CD1c-positive myeloid dendritic cell (primary cell): ENCODE results near the gene TFIP11.
"Not testable (repeated sequence)": the region's sequence is repeated elsewhere in the genome, so short reads cannot be mapped to it uniquely, and the experiment has no call there.

Experiments used
- DNase-seq: peaks from one replicate; pipeline ENCODE4 v3.0.0-alpha.2; 2016; ENCODE audit errors: extremely low spot score

Gene TFIP11

DNA sequence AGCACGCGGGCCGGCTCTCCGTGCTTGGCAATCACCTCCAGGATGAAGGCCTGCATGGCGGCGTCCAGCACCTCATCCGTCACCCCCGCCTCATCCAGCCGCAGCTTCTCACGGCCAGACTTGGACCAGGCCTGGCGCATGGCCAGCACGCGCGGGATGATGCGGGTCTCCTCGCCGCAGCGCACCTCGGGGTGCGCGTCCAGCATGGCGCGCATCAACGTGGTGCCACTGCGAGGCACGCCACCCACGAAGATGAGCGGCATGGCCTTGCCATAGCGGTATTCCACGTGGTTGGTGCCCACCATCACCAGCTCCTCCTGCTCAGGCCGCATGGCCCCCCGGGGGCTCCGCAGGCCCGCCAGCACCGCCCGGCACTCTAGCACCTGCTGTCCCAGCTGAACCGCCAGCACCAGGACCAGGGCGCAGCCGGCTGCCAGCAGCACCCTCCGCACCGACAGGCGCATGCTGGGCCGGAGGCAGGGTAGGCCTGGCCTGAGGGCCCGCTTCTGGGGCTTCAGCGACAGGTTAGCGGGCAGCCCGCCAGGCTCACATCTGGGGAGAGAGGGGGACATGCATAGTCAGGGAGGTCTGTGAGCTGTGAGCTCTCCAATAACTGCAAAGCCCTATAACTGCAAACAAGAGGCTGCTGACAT is 29.0 kb upstream of the TFIP11 start:
- DNase-seq = no peak

DNA sequence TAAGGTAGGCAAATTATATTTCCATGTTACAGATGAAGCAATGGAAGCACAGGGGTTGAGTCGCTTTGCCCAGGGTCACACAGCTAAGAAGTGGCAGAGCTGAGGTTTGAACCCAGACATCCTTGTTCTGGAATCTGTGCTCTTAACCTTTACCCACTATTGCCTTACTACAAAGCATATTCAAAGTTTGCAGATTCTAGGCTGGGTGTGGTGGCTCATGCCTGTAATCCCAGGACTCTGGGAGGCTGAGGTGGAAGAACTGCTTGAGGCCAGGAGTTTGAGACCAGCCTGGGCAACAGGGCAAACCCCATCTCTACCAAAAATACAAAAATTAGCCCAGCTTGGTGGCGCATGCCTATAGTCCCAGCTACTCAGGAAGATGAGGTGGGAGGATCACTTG is 27.8 kb upstream of the TFIP11 start:
- DNase-seq = no peak

DNA sequence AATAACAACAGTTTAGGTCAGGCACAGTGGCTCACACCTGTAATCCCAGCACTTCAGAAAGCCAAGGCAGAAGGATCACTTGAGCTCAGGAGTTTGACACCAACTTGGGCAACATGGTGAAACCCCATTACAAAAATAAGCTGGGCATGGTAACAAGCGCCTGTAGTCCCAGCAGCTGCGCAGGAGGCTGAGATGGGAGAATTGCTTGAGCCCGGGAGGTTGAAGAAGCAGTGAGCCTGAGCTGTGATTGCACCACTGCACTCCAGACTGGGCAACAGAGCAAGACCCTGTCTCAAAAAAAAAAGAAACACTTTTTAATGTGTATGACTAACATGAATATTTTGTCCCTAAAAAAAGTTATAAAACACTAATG is 24.5 kb upstream of the TFIP11 start:
- no peak for DNase-seq

- DNase-seq = no peak
These were observed 23.9 kb upstream of the TFIP11 start for GRCh38 chr22:26536056-26536761.

DNA sequence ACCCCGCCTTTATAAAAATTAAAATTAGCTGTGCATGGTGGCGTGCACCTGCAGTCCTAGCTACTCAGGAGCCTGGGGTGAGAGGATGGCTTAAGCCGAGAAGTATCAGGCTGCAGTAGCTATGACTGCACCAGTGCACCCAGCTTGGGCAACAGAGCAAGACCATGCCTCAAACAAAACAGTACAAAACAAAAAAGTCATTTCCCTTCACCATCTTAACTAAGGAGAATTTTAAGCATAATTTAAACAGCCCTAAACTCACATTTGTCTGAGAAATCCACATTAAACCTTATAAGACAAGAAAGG is 23.3 kb upstream of the TFIP11 start:
- no peak for DNase-seq

DNA sequence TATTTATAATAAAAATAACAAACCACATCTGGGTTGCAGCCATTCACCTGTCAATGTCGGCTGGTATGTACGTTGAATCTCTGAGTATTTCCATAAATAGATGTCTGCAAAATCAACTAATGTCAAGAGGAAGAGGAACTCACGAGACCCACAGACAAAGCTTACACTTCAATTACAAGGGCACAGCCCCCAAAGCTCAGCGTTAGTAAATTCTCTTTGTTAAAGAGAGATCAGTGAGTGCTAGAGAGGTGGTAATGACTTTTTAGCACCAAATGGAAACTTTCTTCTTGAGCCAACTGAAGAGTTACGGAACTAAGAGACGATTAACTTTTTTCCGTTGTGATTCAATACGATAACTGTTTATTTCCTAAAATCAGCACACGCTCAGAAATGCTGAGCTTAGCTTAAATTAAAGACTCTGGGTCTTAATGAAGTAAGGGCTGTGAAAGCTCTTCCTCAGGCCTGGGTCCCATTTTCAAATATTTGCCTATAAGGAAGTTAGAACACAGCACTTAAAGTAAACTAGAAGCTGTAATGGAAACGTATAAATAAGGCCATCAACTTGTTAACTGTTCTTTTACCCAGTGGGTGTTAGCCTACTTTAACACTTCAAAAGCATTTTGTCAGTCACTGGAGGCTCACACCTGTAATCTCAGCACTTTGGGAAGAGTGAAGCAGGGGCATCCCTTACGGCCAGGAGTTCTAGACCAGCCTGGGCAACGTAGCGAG is 22.8 kb upstream of the TFIP11 start:
- DNase-seq = no peak

GRCh38 chr22:26534171-26534855 is 22.0 kb upstream of the TFIP11 start:
- no peak for DNase-seq

- peak; percentile 2 for DNase-seq
These were observed 17.1 kb upstream of the TFIP11 start for GRCh38 chr22:26529345-26529744.

GRCh38 chr22:26528518-26528917 is 16.2 kb upstream of the TFIP11 start:
- DNase-seq = not testable (repeated sequence)

DNA sequence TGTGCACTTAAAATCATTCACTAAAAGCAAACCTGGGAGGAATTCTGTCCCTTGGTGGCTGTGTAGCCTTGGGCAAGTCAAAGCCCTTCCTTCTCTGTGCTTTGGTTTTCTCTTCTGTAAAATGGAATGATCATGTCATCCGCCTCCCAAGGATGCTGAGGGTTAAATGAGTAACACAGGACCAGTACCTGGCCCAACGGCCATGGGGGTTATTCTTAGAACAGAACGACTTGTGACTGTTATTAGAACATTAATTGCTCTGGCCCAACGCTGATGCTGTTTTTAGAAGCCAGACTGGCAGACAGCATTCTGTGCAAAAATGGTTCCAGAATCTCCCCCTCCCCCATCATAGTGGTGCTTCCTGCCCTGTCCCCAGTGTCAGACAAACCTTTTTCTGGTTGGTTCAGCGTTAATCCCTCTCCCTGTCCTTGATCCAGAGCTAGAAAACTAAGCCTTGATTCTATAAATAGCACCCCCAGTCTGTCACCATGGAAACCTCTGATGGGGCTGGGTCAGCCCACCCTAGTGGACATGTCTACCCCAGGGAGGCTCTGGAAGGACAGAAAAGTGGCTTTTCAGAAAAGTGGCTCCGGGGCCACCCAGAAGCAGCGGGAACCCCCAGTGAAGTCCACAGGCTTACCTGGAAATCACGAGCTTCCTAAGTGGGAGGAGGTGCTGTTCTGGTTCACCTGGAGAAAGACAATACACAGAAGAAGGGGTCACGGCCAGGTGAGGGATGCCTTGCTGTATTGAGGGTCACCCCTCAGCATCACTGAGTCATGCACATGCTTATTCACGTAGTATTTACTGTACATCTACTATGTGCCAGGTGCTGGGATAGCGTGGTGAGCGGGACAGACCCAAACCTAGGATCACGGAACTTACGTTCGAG is 15.5 kb upstream of the TFIP11 start:
- no peak for DNase-seq

DNA sequence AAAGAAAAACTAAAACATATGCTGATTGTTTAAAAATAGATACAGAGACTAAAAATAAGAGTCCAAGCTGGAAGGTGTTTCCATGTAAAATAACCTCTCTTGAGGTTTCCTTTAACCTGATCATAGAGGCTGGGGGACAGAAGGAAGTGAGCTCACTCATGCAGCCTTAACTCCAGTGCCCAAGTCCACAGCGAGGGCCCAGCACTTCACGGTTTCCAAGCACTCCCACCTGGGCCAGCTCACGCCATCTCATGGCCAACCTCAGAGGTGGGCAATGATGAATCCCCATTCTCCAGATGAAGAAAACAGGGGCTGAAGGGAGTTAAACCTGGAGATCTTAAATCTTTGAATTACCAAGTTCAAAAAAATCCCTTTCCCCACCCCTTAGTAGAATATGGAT is 14.9 kb upstream of the TFIP11 start:
- DNase-seq = no peak

- no peak for DNase-seq
These were observed 13.8 kb upstream of the TFIP11 start for GRCh38 chr22:26525946-26526564.

DNA sequence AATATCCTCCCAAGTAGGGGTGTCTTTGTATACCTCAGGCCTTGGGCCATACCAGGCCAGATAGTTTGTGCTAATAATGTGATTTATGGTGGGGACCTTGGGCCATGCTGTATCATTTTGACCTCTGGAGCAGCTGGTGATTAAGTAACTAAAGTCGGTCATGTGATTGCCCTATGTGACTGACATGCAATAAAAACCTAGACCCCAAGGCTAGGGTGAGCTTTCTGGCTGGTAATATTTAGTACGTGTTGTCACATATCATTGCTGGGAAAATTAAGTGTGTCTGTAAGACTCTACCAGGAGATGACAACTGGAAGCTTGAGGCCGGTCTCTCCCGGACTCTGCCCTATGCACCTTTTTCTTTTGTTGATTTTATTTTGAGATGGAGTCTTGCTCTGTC is 12.6 kb upstream of the TFIP11 start:
- no peak for DNase-seq

- DNase-seq = no peak
These were observed 10.3 kb upstream of the TFIP11 start for GRCh38 chr22:26522592-26522991.

- no peak for DNase-seq
These were observed 9.7 kb upstream of the TFIP11 start for GRCh38 chr22:26522012-26522411.

GRCh38 chr22:26517429-26517828 is 5.2 kb upstream of the TFIP11 start:
- no peak for DNase-seq

- no peak for DNase-seq
These were observed 4.2 kb upstream of the TFIP11 start for GRCh38 chr22:26516503-26516902.

DNA sequence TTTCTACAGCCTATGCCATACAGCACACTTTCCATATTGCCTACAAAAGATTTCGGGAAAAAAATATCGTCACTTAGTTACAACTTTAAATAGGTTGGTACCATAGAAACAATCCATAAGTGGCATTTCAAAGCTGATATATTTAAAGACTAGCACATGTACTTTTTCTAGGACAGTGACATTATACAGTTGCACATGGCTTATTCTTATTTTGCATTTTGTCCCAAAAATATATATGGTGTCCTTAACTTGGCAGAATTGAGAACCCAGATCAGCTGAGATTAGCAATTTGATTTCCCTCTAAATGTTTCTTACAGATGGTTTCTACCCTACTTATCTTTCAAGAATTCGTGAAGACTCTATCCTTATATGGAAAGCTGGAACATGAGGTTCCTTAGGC is 3.7 kb upstream of the TFIP11 start:
- no peak for DNase-seq

GRCh38 chr22:26514419-26515161 is 2.3 kb upstream of the TFIP11 start:
- DNase-seq = no peak

DNA sequence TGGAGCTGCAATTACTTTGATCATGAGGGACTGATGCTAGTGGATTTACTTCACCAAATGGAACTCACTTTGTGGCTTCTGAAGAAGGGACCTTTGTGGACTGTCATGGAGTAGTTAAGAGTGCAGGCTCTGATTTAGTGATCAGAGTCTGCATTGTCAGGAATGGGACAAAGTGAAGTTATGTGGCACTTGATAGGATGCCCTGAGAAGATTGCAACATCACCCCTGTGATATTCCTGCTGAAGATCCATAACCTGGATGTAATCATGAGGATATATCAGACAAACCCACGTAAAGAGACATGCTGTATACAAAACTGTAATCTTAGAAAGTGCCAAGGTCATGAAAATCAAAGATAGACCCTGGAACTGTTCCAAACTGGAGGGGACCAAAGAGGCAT is 1.6 kb upstream of the TFIP11 start:
- no peak for DNase-seq

DNA sequence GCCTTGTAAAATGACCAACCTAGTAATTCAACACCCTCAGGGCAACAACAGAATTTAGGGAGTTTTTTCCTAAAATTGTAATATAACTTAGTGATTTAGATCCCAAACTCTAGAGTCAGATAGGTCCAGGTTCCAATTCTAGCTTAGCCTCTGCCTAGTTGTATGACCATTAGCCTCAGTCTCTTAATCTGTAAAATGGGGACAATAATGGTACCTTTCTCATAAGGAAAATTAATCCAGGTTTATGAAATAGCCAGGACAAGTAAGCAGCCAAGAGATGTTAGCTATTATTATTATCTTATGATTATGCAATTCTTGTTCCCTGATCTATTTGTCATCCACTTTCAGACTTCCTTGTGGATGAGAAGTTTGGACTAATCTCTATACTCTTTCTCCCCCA is 4.1 kb downstream of the TFIP11 start:
- no peak for DNase-seq
